Superior temporal gyrus (tissue), 1 donor: ENCODE data around the gene FSTL4.

Experiments used
- DNase-seq: peaks from one replicate; pipeline ENCODE4 v3.0.0-alpha.2; 2016; ENCODE audit errors: extremely low spot score

FSTL4 gene

GRCh38 chr5:133612249-133612860 lies at the start of gene FSTL4:
FSTL4 (minus strand) TSS chr5:133612541.
- no peak for DNase-seq

- DNase-seq: no peak
Observed at GRCh38 chr5:133661389-133661788, 49.0 kb upstream of the FSTL4 start.

- DNase-seq: no peak
Observed at GRCh38 chr5:133658327-133658726, 46.0 kb upstream of the FSTL4 start.

GRCh38 chr5:133657036-133657435 lies 44.7 kb upstream of the FSTL4 start:
- DNase-seq: no peak

- DNase-seq: no peak
Observed at GRCh38 chr5:133655966-133656365, 43.6 kb upstream of the FSTL4 start.

GRCh38 chr5:133653760-133654049 lies 41.4 kb upstream of the FSTL4 start:
- DNase-seq: no peak

GRCh38 chr5:133652951-133653759 lies 40.8 kb upstream of the FSTL4 start:
- DNase-seq: no peak

- DNase-seq: no peak
Observed at GRCh38 chr5:133644000-133644865, 31.9 kb upstream of the FSTL4 start.

- DNase-seq: no peak
Observed at GRCh38 chr5:133643365-133643764, 31.0 kb upstream of the FSTL4 start.

GRCh38 chr5:133642153-133642722 lies 29.9 kb upstream of the FSTL4 start:
- no peak for DNase-seq

- DNase-seq: no peak
Observed at GRCh38 chr5:133641683-133642082, 29.3 kb upstream of the FSTL4 start.

GRCh38 chr5:133639850-133640528 lies 27.6 kb upstream of the FSTL4 start:
- DNase-seq: no peak

GRCh38 chr5:133638436-133638835 lies 26.1 kb upstream of the FSTL4 start:
- no peak for DNase-seq

GRCh38 chr5:133637206-133637605 lies 24.9 kb upstream of the FSTL4 start:
- no peak for DNase-seq

- DNase-seq: no peak
Observed at GRCh38 chr5:133635051-133635450, 22.7 kb upstream of the FSTL4 start.

GRCh38 chr5:133627180-133627579 lies 14.8 kb upstream of the FSTL4 start:
- no peak for DNase-seq

- DNase-seq: no peak
Observed at GRCh38 chr5:133624316-133624715, 12.0 kb upstream of the FSTL4 start.

- DNase-seq: no peak
Observed at GRCh38 chr5:133618141-133618540, 5.8 kb upstream of the FSTL4 start.

GRCh38 chr5:133613743-133614142 lies 1.4 kb upstream of the FSTL4 start:
- DNase-seq: no peak

GRCh38 chr5:133613184-133613583 lies 843 bp upstream of the FSTL4 start:
- DNase-seq: no peak

GRCh38 chr5:133611357-133612248 lies 738 bp downstream of the FSTL4 start:
- no peak for DNase-seq
